ELF-1 (cell line): Measurements from ENCODE around the gene DSN1.
"Not testable (repeated sequence)": the region's sequence is repeated elsewhere in the genome, so short reads cannot be mapped to it uniquely, and the experiment has no call there.

Source experiments
- DNase-seq: peaks from one replicate; pipeline ENCODE4 v3.0.0-alpha.2; 2016; ENCODE audit warnings: low read depth, low spot score

Gene DSN1, protein sequence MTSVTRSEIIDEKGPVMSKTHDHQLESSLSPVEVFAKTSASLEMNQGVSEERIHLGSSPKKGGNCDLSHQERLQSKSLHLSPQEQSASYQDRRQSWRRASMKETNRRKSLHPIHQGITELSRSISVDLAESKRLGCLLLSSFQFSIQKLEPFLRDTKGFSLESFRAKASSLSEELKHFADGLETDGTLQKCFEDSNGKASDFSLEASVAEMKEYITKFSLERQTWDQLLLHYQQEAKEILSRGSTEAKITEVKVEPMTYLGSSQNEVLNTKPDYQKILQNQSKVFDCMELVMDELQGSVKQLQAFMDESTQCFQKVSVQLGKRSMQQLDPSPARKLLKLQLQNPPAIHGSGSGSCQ

DNA sequence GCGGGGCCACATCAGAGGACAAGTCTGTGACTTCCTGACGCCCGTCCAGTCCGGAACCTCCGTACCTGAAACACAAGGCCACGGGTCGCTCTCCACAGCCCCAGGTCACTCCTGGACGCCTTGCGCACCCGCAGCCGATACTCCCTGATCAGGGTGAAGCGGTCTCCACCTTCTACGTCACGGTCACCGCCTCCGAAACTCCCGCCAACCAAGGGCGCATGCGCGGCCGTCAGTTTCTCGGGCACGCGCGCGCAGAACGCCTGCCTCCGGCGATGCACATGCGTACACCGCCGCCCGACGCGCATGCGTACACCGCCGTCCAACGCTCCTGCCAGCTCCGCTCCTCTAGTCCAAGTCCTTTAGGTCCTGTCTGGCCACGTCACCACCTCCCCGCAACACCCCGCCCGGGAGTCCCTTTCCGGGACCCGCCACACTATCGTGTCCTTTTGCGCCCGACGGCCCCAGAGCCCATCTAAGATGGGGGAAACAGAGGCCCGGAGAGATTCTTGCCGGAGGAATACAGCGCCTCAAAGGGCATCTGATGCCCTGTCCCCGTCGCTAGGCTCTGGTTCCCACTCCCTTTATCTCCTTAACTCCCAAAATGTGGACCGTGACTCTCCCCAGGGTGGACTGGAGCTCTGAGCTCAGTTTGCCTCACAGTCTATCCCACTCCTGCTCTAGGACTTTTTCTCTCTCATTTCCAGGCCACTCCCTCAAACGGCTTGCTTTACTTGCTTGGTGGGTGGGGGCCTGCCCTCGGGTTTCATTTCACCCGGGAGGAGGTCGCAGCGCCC, at the start of gene DSN1:
TSS of gene DSN1 (minus strand) at position 167 of the 794 bp plus-strand sequence. CDS start 2,305 bp downstream, outside the sequence.
- peak; percentile 99 for DNase-seq

DNA sequence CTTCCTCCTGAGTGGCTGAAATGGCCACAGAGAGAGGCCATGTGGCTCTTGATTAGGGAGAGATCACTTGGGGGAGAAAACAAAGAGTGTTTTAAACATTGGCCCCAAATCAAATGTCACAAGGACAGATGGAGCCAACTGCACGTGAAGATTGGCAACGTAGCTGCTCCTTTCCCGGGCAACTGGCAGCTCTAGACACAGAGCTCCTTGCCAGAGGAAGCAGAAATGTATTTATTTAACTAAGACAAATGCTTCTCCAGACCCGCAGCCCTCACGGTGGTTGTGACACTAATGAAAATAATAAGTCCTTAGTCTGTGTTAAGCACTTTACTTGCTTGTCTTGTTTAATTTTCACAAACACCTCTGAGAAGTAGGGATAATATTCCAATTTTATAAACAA, 49.6 kb upstream of the DSN1 start:
- no peak for DNase-seq

DNA sequence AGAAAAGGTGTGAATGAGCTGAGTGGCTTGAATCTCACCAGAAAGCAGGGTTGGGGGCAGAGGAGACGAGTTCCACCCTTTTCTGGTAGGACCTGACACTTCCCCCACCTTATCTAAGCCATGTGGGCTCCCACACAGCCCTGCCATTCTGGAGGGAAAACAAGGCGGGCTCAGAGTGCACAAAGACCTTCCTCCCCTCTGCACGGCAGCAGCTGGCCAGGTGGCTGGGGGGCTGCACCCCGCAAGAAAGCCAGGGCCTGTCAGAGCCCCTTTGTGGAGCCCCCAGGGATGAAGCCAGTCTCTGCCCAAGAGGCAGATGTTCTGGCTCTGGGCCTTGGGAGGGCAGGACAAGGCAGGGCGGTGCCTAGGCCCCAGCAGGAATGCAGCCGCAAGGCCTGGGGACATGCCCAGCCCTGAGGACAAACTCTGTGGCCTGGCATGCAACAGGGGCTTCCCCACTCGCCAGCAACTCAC, 48.4 kb upstream of the DSN1 start:
- peak; percentile 68 for DNase-seq

DNA sequence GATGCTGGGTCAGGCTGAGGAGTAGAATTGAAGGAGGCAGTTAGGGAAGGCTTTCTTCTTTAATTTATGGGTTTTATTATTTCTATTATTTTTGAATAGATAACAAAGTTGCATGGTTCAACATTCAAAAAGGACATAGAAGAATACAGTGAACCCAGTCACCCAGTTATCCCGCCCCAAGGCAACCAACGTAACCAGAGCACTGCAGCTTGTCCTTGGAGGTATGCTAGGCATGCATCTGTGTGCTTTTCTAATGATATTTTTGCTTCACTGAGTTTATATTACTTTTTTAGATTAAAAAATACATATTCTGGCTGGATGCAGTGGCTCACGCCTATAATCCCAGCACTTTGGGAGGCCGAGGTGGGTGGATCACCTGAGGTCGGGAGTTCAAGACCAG, 47.4 kb upstream of the DSN1 start:
- no peak for DNase-seq

DNA sequence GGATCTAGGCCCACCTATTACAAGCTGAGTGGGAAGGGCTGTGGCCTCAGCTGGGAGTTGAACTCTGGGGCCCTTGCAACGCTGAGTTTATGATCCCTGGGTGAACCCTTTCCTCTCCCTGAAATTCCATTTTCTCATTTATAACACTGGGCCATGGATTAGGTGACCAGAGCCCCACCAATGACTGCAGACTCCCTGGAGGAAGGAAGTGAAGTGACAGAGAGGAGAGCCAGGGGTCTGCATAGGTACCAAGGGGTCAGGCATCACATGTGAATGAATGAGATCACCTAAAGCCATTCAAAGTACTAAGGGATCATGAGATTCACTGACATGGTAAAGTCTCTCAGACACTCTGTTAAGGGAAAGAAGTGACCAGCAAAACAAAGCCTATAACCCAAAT, 46.5 kb upstream of the DSN1 start:
- no peak for DNase-seq

DNA sequence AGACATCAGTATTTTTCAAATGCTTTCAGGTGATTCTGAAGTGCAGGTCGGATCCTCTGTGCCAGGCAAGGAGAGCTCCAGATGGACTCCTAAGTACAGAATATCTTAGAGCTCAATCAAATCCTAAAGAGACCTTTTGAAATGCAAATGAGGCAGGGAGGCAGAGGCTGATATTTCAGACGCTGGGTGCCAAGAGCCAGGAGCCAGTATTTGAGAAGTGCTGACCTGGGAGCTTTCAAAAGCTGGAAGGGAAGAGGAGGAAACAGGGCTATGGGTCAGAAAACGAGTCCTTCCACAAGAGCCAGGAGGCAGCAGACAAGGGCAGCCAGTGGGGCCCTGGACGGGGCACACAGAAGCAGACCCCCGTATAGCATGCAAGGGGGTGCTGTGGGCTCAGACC, 46.1 kb upstream of the DSN1 start:
- peak; percentile 64 for DNase-seq

DNA sequence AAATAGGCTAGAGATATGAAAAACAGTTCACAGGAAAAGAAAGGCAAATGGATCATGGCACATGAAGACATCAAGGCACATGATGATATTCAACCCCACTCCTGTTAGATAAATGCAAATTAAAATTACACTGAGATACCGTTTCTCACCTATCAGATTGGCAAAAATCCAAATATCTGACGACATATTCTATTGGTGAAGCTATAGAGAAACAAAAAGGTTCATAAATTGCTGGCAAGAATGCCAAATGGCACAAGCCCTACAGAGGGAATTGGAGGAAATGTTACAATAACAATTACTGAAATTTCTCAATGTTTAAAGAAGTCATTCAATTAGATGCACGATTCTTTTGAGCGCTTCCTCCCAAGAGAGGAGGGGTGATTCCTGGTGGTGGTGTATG, 45.3 kb upstream of the DSN1 start:
- no peak for DNase-seq

DNA sequence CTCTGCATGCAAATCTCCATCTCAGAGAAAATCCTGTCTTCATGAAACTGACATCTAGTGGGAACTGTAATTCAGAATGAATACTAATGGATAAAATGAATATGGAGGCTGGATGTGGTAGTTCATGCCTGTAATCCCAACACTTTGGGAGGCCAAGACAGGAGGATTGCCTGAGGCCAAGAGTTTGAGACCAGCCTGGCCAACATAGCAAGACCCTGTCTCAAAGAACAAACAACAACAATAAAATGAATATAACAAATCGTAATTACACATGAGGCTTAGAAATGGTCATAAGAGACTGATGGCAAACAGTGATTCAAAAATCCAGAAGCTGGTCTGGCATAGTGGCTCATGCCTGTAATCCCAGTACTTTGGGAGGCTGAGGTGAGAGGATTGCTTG, 44.6 kb upstream of the DSN1 start:
- DNase-seq, result no peak

DNA sequence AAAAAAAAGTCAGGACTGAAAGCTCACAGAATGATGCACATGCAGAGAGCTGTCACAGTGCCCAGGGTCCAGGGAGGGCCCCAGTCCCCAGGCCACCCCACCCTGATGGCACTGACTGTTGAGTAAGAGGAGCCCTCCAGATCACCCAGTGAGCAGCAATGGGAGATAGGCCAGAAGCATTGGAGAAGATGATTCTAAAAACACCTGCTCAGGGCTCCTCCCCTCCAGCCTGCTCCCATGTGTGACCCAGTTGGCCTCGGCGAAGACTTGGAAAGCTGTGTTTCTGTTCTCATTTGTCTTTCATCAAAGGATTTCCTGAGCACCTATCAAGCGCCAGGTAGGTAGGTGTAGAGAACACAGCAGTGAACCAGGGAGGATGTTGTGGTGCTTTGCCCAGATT, 43.9 kb upstream of the DSN1 start:
- DNase-seq, result no peak

DNA sequence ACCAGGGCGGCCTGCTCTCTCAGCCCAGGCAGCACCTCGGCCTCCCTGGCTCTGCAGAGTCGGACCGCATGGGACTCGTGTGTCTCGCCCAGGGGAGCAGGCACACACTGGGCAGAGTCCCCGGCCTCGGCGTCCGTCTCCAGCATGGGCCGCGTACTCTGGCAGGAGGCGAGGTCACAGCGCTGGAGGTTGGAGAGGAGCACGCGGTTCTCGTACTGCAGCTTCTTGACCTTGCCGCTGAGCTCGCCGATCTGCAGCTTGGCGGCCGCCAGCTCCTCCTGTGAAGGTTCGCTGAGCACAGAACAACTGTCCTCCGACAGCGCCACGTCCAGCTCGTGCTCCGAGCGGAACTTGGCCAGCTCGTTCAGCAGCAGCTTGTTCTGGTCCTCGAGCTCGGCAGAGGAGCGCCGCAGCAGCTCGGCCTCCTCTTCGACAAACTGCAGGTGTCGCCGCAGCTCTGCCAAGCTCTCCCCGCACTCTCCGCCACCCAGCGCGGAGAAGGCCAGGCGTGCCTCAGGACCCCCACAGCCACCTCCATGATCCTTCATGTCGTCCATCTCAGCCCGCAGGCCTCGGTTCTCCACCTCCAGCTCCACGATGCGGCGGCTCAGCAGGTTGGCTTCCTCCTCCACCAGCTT, 42.0 kb upstream of the DSN1 start:
- DNase-seq, result peak; percentile 26

DNA sequence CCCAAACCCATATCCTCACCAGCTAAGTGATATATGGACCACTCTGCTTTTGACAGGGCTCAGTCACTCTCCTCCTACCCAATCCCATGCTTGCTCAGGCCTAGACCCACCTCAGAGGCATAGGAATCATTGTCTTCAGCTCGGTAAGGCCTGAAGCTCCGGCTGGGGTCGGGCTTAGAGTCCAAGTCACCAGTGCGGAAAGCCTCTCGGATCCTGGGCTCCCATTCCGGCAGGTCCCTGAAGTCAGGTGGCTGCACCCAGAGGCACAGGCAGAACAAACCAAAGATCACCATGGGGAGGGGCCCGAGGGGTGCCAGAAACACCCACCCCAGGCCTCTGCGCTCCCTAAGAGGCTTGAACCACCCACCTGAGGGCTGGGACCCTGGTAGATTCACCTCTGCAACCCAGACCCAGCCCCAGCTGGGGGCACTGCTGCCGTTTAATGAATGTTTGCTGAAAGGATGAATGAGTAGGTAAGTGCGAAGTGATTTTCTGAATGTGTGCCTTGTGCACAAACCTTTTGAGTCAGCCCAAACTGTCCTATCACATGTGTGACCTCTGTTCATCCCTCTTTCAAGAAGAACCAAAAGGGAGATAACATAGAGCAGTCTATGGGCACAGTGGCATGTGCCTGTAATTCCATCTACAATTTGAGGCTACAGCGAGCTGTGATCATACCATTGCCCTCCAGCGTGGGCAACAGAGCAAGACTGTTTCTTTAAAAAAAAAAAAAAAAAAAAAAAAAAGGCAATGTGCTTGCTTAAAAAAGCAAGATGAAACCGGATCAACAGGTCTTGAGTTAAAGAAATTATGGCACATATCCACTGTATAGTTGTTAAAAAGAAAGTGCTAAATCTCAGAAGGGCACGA, 39.3 kb upstream of the DSN1 start:
- DNase-seq, result no peak

DNA sequence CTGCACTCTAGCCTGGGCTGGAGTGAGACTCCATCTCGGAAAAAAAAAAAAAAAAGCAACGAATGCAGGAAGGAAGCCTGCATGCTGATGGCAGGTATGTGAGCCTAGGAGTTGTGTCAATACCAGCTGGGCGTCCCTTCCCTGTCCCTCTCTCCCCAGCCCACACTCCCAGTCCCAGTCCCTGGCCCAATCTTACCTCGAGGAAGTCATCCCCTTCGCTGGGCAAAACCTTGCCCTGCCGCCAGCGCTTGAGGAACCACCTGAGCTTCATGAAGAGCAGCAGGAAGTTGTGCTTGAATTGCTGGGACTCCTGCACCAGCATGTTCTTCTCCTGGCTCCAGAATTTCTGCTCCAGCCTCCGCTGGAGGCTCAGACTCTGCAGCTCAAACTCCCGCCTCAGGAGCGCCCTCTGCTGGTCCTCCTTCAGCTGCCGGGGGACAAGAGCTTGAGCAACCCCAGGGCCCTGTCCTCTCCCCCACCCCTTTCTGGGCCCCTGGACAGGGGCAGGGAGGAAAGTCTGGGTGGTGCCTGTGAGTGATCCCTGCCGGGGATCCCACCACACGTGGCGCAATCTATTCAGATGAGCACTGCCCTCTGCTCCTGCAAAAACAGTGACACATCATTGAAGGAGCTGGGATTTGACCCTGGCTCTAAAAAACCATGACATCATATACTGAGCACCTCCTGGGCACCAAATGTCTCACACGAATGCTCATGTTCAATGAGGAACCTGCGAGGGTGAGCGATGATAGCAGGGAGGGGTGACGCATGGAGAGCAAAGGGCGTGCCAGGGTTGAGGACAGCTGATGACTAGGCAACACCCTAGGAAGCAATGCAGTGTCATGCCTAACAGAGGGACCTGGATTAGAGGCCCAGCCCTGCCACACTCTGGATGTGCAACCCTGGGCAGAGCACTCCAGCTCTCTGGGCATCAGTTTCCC, 35.0 kb upstream of the DSN1 start:
- peak; percentile 69 for DNase-seq

DNA sequence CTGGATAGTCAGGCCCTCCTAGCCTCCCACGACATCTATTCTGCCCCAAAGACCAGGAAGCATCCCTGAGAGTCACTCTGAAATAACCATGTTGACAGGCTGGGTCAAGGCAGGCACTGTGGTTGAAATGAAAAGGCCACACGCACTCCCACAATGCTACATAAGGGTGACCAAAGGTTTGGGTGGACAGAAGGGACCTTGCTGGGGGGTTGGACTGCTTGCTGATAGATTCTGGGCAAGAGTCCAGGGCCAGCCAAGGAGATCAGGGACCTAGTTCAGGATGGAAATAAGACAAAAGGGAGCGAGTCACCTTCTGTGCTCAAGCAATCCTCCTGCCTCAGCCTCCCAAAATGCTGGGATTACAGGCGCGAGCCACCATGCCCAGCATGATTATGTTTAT, 32.5 kb upstream of the DSN1 start:
- DNase-seq, result no peak

DNA sequence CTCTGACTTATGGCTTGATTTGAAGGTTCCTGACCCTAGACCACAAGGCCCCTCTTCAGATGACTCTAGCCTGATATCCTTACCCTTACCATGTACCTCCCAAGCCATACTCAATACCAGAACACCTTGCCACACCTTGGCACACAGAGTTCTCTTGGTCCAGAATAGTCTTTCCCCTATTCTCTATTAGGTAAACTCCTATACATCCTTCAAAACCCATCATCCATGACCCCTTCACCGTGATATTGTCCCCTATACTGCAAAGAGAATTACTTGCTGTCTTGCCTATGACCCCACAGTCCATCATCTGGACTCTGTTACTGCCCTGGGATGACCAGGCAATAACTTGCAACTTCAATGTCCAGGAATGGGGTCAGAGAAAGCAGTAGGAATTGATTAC, 31.8 kb upstream of the DSN1 start:
- no peak for DNase-seq

DNA sequence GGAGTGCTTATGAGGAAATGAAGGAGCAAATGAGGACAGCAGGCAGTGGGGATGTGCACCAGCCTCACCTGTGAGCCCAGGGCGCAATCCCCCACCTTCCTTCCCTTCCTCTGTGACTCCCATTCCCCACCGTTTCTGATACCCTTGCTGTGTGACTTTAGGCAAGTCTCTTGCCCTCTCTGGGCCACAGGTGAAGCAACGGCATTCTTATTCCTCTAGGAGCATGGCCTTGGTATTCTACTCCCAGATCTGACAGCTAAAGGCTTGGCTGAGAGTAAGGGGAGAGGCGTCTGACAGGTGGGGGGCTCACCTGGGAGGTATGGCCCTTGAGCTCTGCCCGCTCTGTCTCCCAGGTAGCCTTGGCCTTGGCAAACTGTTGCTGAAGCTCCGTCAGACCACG, 30.9 kb upstream of the DSN1 start:
- no peak for DNase-seq

DNA sequence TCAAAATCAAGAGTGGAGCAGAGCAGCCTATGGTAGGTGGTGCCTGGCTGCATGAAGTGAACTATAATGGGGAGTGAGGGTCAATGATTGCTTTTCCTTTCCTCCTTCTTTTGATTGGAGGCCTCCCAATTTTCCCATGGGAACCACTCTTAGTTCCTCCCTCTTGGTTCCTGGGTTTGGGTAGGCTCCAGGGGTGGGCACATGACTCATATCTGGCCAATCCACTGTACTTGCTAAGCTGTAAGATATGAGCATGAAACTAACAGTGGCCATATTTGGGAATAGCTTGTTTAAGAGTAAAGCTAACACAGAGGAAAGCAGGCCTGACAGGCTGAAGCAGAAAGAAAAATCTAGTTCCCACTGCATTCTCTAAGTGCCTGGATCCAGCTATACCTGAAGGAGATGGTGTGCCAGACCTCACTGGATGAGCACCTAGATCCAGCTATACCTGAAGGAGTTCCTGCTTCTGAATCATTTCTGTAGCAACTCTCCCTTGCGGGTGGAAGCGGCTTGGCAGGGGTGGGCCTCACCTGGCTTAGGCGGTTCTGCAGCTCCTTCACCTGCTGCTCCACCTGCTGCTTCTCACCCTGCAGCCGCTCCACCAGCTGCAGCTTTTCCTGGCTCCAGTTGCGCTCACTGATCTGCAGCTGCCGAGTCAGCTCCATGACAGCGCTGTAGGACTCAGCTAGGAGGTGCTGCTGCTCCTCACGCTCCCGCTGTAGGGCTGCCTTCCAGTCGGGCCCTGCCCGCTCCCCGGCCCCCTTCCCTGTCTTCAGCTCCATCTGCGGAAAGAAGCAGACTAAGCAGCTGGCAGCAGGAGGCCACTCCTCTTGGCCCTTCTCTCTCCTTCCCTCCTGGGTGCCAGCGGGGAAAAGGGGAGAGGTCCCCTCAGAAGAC, 29.0 kb upstream of the DSN1 start:
- no peak for DNase-seq

DNA sequence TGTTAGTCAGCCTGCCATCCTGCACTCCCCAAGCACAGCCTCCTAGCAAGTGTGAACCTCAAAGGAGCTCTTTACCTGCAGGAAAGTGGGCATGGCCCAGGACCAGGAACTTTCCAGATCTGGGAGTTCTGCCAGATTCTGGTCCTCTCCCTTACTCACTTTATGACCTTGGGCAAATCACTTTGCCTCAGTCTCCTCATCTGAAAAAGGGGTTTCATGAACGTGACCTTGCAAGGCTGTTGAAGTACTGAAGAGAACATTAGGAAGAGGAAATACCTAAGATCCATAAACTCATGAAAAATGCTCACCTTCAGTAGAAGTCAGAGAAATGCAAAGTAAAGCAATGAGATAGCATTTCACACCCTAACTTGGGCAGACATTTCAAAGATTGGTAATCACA, 26.8 kb upstream of the DSN1 start:
- DNase-seq, result no peak

DNA sequence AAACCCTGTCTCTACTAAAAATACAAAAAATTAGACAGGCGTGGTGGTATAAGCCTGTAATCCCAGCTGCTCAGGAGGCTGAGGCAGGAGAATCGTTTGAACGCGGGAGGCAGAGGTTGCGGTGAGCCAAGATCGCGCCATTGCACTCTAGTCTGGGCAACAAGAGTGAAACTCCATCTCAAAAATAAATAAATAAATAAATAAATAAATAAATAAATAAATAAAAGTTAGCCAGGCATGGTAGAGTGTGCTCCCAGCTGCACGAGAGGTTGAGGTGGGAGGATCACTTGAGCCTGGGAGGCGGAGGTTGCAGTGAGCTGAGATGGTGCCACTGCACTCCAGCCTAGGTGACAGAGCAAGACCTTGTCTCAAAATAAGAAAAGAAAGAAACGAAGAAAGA, 25.8 kb upstream of the DSN1 start:
- not testable (repeated sequence) for DNase-seq

DNA sequence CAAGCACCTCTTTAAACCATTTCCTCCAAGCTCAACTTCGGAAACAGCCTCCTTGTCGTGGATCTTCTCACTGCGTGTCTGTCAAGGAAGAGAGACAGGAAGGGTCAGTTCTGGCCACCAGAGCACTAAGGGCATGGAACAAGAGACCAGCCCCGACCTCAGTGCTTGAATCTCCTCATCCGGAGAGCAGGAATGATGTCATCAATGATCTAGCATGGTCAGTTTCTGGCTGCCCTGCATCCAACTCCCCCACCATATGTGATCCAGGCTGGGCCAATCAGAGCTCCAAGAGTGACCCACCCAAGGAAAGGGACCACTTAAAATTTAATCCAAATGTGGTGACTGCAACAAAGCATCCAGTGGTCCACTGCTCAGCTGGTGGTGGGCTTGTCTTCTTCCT, 23.3 kb upstream of the DSN1 start:
- no peak for DNase-seq
